Ovary (tissue), 9 donors: Measurements from ENCODE around the gene CNTNAP4. TPM values are rescaled to one million over a fixed set of nuclear protein-coding genes. Genes with fewer than 3 reads are reported as not detected.

ENCODE experiments used
- DNase-seq, 5 donors: peaks; one replicate each; pipeline ENCODE4 v3.0.0-alpha.2; 2019 to 2020
- H3K27ac ChIP-seq, 2 donors: fragments of 200-600 bp; one replicate each; pipeline versions ENCODE4 v1.5.1 to v1.8.0; 2019 to 2022
- H3K27me3 ChIP-seq: fragments of 200-600 bp; one replicate; pipeline ENCODE4 v1.8.0; 2022
- H3K36me3 ChIP-seq: fragments of 200-600 bp; sonication (generic); one replicate; pipeline ENCODE4 v1.5.1; 2019
- H3K4me1 ChIP-seq: one replicate; pipeline ENCODE4 v1.8.1; 2013; ENCODE audit warnings: mild to moderate bottlenecking, moderate library complexity; ENCODE audit not compliant: insufficient read depth
- H3K4me3 ChIP-seq: fragments of 200-600 bp; sonication (generic); one replicate; pipeline ENCODE4 v1.5.1; 2017
- H3K9me3 ChIP-seq, 2 donors: fragments of 200-600 bp in 1 of 2; sonication (generic) in 1 of 2; one replicate each; pipeline versions ENCODE4 v1.5.1 to v1.8.1; 2013 to 2019; ENCODE audit warnings: mild to moderate bottlenecking in 1 of 2, moderate library complexity in 1 of 2
- CTCF ChIP-seq, 3 donors: fragments of 450-650 bp in 2 of 3; fragments of 200-600 bp in 1 of 3; IDR thresholded peaks; one replicate each; pipeline versions ENCODE4 v1.5.1 to v1.8.0; 2016 to 2022; ENCODE audit warnings: antibody characterized with exemption in 3 of 3, mild to moderate bottlenecking in 1 of 3
- EP300 ChIP-seq: sonication (generic); formaldehyde crosslinking; IDR thresholded peaks from one replicate; pipeline ENCODE4 v1.6.1; 2017; ENCODE audit warnings: antibody characterized with exemption
- POLR2A ChIP-seq: fragments of 450-650 bp; IDR thresholded peaks from one replicate; pipeline ENCODE4 v1.6.1; 2017; ENCODE audit warnings: antibody characterized with exemption, mild to moderate bottlenecking, moderate library complexity
- WGBS, 3 donors: extraction: QIAGEN DNeasy Blood & Tissue Kit in 1 of 3; methylation state at CpG; one replicate each; pipeline versions ENCODE4 v1.1.5 to v1.1.7; 2013 to 2017; 5-methylcytosine and 5-hydroxymethylcytosine counted together
- intact Hi-C, 4 donors: fragments of 100-400 bp; cut with DNase I; formaldehyde crosslinking; loops; one replicate each; pipeline versions ENCODE4 v1.11.0 to v1.15.1; 2022 to 2023
- polyA plus RNA-seq, 2 donors: library from polyadenylated mRNA; stranded (reverse); fragments of 200-250 nt in 1 of 2; fragments of 350-450 nt in 1 of 2; fragmentation: Illumina TruSeq in 1 of 2; extraction: RNeasy Lipid Tissue Mini Kit (QIAGEN cat#74804) in 1 of 2; gene quantifications; one replicate each; pipeline ENCODE4 v1.2.3, GENCODE V29; 2013 to 2014
- total RNA-seq, 7 donors: library from RNA; depleted of rRNA in 2 of 7; stranded (reverse); fragments of >200 nt in 2 of 7; fragmentation: NEBNext Ultra II Directional in 3 of 7; extraction: Animal tissue kit (Norgen Biotek cat#: 25700) in 3 of 7; gene quantifications; one replicate each; pipeline versions ENCODE4 v1.1.0 to v1.2.4, GENCODE V29; 2016 to 2023
- donor health status: DM: no; HTN: no; CAD: no; lungs with moderate emphysema.
- donor health status: DM: no; HTN: no; CAD: no.
- donor health status: Bipolar disorder and iron deficiency.
- donor health status: DM: yes; HTN: yes; CAD: no.
- donor health status: DM: no; HTN: no; CAD: no.
- donor health status: DM: yes; HTN: yes; CAD: no.

Gene CNTNAP4
- total and polyA plus RNA-seq, 9 donors: 0.07 to 0.52 (median 0.36) TPM; not detected in 5

DNA sequence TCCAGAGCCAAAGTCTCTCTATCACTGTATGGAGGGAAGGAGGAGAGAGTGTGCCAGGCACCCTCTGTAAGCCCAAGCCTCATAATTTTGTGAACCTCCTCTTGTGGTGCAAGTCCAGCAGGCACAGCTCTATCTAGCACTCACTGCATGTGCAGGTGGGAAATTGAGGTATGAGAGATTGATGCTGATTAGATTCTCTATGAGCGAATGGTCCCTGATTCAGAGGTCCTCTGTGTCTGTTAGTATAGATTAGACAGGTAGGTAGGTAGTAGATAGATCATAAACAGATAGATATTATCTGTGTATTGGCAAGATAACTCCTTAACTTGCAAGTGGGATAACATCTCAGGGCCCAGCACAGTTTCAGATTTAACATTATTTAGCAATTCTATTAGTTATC is 209.5 kb downstream of the CNTNAP4 start:
- no peak overlapping the region for H3K27ac ChIP-seq
- TF ChIP-seq POLR2A: no peak
- no peak for TF ChIP-seq EP300
- TF ChIP-seq CTCF (IDR thresholded peaks at IDR 0.05): no peak
- H3K36me3 ChIP-seq: no peaks in the 10 kb centered on the region
- H3K4me1 ChIP-seq: no peaks in the 10 kb centered on the region
- intact Hi-C loops: no loop called here
- no peaks in the 10 kb centered on the region for H3K9me3 ChIP-seq
- WGBS, 3 donors: 85 to 96% (median 94%) methylated on average over 1 of the region's 1 CpG
- DNase-seq: no peak
- no peaks in the 10 kb centered on the region for H3K27me3 ChIP-seq
- no peak overlapping the region for H3K4me3 ChIP-seq

- Histone ChIP-seq H3K9me3 (no peaks in the 10 kb centered on the region), H3K36me3 (no peaks in the 10 kb centered on the region), H3K27ac (no peak overlapping the region), H3K4me1 (no peaks in the 10 kb centered on the region), H3K4me3 (no peak overlapping the region), H3K27me3 (no peaks in the 10 kb centered on the region)
- no peak for DNase-seq
- no peak for TF ChIP-seq POLR2A
- no peak for TF ChIP-seq EP300
- TF ChIP-seq CTCF (IDR thresholded peaks at IDR 0.05): no peak
- 72 to 78% (median 74%) methylated on average over 6 of the region's 6 CpGs for WGBS, 3 donors
- intact Hi-C loops: no loop called here
Observed at GRCh38 chr16:76487411-76488064, 210.3 kb downstream of the CNTNAP4 start.

DNA sequence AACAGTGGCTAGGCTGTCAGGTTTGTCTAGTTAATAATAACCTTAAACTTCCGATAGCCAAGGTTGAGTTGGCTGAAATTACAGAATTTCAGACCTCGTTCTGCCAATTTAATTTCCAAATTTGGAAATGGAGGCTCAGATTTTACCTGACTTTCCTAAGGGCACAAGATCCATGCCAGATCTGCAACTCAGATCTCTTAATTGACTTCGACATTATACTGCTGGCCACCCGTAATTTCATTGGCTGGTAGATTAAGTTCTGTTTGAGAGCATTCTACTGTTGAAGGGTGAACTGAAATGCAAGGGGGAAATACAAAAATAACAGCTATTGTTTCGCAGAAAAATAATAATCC is 210.8 kb downstream of the CNTNAP4 start:
- H3K4me1 ChIP-seq: no peaks in the 10 kb centered on the region
- no peaks in the 10 kb centered on the region for H3K36me3 ChIP-seq
- no peaks in the 10 kb centered on the region for H3K27me3 ChIP-seq
- no peak overlapping the region for H3K4me3 ChIP-seq
- no peak overlapping the region for H3K27ac ChIP-seq
- intact Hi-C loops: no loop called here
- DNase-seq: no peak
- 85 to 91% (median 85%) methylated on average over 5 of the region's 5 CpGs for WGBS, 3 donors
- TF ChIP-seq POLR2A: no peak
- no peak for TF ChIP-seq CTCF (IDR thresholded peaks at IDR 0.05)
- TF ChIP-seq EP300: no peak
- no peaks in the 10 kb centered on the region for H3K9me3 ChIP-seq

- intact Hi-C loops: no loop called here
- TF ChIP-seq CTCF (IDR thresholded peaks at IDR 0.05): no peak
- TF ChIP-seq POLR2A: no peak
- no peak for TF ChIP-seq EP300
- Histone ChIP-seq H3K4me1 (no peaks in the 10 kb centered on the region), H3K27ac (no peak overlapping the region), H3K27me3 (no peaks in the 10 kb centered on the region), H3K4me3 (no peak overlapping the region), H3K9me3 (no peaks in the 10 kb centered on the region), H3K36me3 (no peaks in the 10 kb centered on the region)
- 77 to 91% (median 90%) methylated on average over 3 of the region's 3 CpGs for WGBS, 3 donors
- DNase-seq: no peak
Observed at GRCh38 chr16:76490036-76490639, 212.9 kb downstream of the CNTNAP4 start.
